NCI-H510A (cell line): Measurements from ENCODE around the gene ARHGEF4.

Experiments
- DNase-seq: peaks from one replicate; lab custom pipeline; 2025; lab: John Stamatoyannopoulos, UW

ARHGEF4 gene

DNA sequence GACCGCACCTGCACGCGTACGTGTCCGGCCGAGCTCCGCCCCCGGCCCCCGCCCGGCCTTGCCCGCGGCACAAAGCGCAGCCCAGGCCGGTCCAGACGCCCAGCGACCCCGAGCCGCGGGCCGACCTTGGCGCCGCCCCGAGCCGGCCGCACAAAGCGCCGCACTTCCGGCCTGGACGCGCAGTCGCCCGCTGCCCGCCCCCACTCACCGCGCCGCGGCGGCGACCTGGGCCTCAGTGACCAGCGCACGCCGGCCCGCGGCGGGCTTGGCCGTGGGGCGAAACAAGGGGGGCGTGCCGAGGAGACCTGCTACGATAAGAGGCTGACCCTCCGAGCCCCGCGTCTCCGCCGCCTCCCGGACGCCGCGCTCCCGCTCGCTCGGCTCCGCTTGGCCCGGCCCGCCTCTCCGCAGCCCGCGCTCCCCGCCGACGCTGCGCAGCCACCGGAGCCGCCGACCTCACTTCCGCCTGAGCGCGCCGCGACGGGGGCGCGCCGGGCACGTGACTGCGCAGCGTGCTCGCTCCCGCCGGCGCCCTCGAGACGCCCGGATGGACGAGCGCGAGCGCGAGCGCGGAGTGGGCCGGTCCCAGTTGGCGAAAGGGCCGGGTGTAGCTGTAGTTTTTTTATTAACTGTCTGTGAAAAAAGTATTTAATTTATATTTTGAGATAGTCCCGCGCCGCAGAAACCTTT lies 256.4 kb downstream of the ARHGEF4 start, which contains the start of gene FAM168B:
TSS of gene FAM168B (minus strand) at position 455 of the 690 bp plus-strand sequence. CDS start 10,814 bp downstream, outside the sequence.
- DNase-seq: peak; percentile 83

DNA sequence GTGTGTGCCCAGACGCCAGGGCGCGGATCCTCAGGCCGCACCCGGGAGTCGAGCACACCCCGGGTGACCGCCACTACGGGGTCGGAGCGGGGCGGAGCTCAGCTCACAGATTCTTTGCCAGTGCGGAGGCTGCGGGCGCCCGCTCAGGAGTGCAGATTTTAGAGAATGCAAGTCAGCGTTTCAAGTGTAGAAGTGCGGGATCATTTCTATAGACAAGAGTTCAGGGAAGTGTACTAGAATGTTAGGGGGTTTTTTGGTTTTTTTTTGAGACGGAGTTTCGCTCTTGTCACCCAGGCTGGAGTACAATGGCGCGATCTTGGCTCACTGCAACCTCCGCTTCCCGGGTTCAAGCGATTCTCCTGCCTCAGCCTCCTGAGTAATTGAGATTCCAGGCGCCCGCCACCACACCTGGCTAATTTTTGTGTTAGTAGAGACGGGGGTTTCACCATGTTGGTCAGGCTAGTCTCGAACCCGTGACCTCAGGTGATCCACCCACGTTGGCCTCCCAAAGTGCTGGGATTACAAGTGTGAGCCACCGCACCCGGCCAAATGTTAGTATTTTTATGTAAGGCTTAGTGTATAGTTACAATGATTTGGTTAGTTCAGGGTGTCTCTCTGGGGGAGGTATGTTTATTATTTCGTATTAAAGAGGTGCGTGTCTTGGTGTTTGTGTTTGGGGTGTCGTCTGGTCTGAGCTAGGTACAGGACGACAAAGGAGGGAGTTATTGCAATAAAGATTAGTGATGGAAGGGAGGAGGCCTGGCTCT lies 257.2 kb downstream of the ARHGEF4 start:
- DNase-seq: peak; percentile 45

DNA sequence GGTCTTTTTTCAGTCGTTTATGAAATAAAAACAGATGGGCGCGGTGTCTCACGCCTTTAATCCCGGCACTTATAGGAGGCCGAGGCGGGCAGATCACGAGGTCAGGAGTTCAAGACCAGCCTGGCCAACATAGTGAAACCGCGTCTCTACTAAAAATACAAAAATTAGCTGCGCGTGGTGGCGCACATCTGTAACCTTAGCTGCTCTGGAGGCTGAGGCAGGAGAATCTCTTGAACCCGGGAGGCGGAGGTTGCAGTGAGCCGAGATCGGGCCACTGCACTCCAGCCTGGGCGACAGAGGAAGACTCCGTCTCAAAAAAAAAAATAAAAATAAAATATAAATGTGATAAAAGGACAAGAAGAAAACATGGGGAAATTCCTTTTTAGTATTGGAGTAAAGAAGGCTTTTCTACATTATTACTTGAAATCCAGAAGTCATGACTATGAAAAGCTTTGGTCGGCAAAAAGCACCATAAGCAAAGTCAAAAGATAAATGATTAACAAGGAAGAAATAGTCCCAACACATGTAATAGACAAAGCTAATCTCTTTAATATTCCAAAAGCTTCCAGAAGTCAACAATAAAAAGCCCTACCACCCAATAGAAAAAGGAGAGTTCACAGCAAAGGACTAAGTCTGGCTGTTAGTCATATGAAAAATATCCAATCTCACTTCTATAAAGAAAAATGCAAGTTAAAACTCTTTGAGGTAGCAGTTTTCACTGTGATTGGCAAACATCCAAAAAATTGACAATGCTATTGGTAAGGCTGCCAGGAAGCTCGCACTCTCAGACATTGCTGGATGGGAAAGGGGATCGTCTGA lies 258.0 kb downstream of the ARHGEF4 start:
- no peak for DNase-seq
